Panc1 (cell line): ENCODE data around the gene SHISAL1. TPM values are rescaled to one million over a fixed set of nuclear protein-coding genes. Genes with fewer than 3 reads are reported as not detected.

Experiments used
- ATAC-seq: fragments of 200-7000 bp; cut with Tn5 transposase; 2 replicates; pipeline ENCODE4 v1.9.1; 2020; ENCODE audit warnings: mild to moderate bottlenecking, moderate library complexity
- BruUV-seq: library from RNA; stranded (reverse); fragments of 400-500 nt; replicated peaks from 2 replicates; lab custom pipeline; 2021; lab: Mats Ljungman, UMichigan
- CTCF ChIA-PET: fragments of 300-600 bp; sonication (Branson Sonifier 250); formaldehyde crosslinking; loops from one replicate; lab custom pipeline; 2022; ENCODE audit warnings: antibody characterized with exemption; lab: Charles Lee
- POLR2A ChIA-PET: fragments of 300-600 bp; sonication (Branson Sonifier 250); formaldehyde crosslinking; loops from one replicate; lab custom pipeline; 2022; ENCODE audit warnings: antibody characterized with exemption; lab: Charles Lee
- DNase-seq: peaks from one replicate; pipeline ENCODE4 v3.0.0-alpha.2; 2010; ENCODE audit warnings: low read depth, low spot score
- H3K27ac ChIP-seq: 2 replicates; pipeline ENCODE4 v1.5.1; 2011; ENCODE audit warnings: mild to moderate bottlenecking, low read length, inconsistent platforms
- H3K27me3 ChIP-seq: fragments of 200-500 bp; sonication (Bioruptor generic); 2 replicates; pipeline ENCODE4 v1.6.0; 2014; ENCODE audit warnings: low read length, inconsistent platforms; ENCODE audit not compliant: control insufficient read depth, insufficient read depth
- H3K36me3 ChIP-seq: fragments of 200-500 bp; sonication (Bioruptor generic); 2 replicates; pipeline ENCODE4 v1.5.1; 2014; ENCODE audit warnings: inconsistent platforms, mild to moderate bottlenecking, low read length, moderate library complexity; ENCODE audit not compliant: control insufficient read depth, insufficient read depth
- H3K4me1 ChIP-seq: 2 replicates; pipeline ENCODE4 v1.5.1; 2011; ENCODE audit warnings: inconsistent platforms, mild to moderate bottlenecking, low read length, moderate library complexity; ENCODE audit not compliant: control insufficient read depth, insufficient read depth
- H3K4me3 ChIP-seq, 2 experiments: 2 replicates each; pipeline ENCODE4 v1.5.1; 2011 to 2012; ENCODE audit warnings: low read depth in 2 of 2, low read length in 2 of 2, mild to moderate bottlenecking in 2 of 2, inconsistent platforms in 1 of 2, moderate library complexity in 1 of 2
- H3K9me3 ChIP-seq: fragments of 200-500 bp; sonication (Bioruptor generic); 2 replicates; pipeline ENCODE4 v1.5.1; 2014; ENCODE audit warnings: low read depth, mild to moderate bottlenecking, inconsistent platforms, low read length, moderate library complexity; ENCODE audit not compliant: control insufficient read depth, insufficient read depth
- CTCF ChIP-seq: fragments of 450-650 bp; IDR thresholded peaks from 2 replicates; pipeline ENCODE4 v1.5.1; 2017; ENCODE audit warnings: mild to moderate bottlenecking
- POLR2AphosphoS5 ChIP-seq: IDR thresholded peaks from 2 replicates; pipeline ENCODE4 v1.6.1; 2012; ENCODE audit warnings: mild to moderate bottlenecking, low read depth, low read length, moderate library complexity
- REST ChIP-seq, 2 experiments: IDR thresholded peaks; 2 replicates each; pipeline ENCODE4 v1.6.1; 2011 to 2012; ENCODE audit warnings: low read depth in 2 of 2, control low read depth in 1 of 2, low read length in 1 of 2, mild to moderate bottlenecking in 1 of 2, moderate library complexity in 1 of 2; ENCODE audit not compliant: insufficient read depth in 1 of 2
- SIN3A ChIP-seq: IDR thresholded peaks from 2 replicates; pipeline ENCODE4 v1.6.1; 2012; ENCODE audit warnings: low read depth, mild to moderate bottlenecking, low read length, moderate library complexity, borderline replicate concordance; ENCODE audit not compliant: insufficient read depth
- TCF7L2 ChIP-seq: IDR thresholded peaks from 2 replicates; pipeline ENCODE4 v1.6.1; 2011; ENCODE audit warnings: mild to moderate bottlenecking, low read depth, low read length, inconsistent platforms
- in situ Hi-C: cut with HindIII; loops from 2 replicates; pipeline ENCODE4 v1.10.0; 2016; ENCODE audit warnings: low sequenced_read_pairs, low pct_unique_long_range_greater_than_20kb
- intact Hi-C: fragments of 100-400 bp; cut with micrococcal nuclease; formaldehyde crosslinking; loops from one replicate; pipeline ENCODE4 v1.10.0; 2022; ENCODE audit not compliant: unreplicated experiment
- total RNA-seq: library from RNA; stranded (reverse); gene quantifications from one replicate; pipeline ENCODE4 v1.2.1, GENCODE V29; 2021; ENCODE audit not compliant: unreplicated experiment

SHISAL1 gene
- total RNA-seq, 1 experiment from 2014 or later = 1.2 TPM

GRCh38 chr22:44277386-44278135 lies 35.2 kb downstream of the SHISAL1 start:
- Histone ChIP-seq H3K9me3 (no peaks in the 10 kb centered on the region), H3K27me3 (no peaks in the 10 kb centered on the region), H3K36me3 (no peaks in the 10 kb centered on the region), H3K4me1 (no peaks in the 10 kb centered on the region), H3K27ac (no peak overlapping the region), H3K4me3 (no peak overlapping the region)
- CTCF ChIA-PET = no interaction called here
- TF ChIP-seq POLR2AphosphoS5 (no peak), SIN3A (no peak)
- intact Hi-C loops (no loop called here), in situ Hi-C loops (no loop called here)
- ATAC-seq = no peak
- POLR2A ChIA-PET = no interaction called here
- no peak for DNase-seq
- BruUV-seq = no TSS peak

GRCh38 chr22:44276706-44277356 lies 35.9 kb downstream of the SHISAL1 start:
- no peak for TF ChIP-seq REST (IDR thresholded peaks at IDR 0.05; ENCODE audit: insufficient read depth in 1 of 2, low read depth in 2 of 2, low read length in 1 of 2)
- no peak for TF ChIP-seq CTCF
- no peak for TF ChIP-seq TCF7L2
- no peak for TF ChIP-seq POLR2AphosphoS5
- no peak for TF ChIP-seq SIN3A
- no peak for ATAC-seq

DNA sequence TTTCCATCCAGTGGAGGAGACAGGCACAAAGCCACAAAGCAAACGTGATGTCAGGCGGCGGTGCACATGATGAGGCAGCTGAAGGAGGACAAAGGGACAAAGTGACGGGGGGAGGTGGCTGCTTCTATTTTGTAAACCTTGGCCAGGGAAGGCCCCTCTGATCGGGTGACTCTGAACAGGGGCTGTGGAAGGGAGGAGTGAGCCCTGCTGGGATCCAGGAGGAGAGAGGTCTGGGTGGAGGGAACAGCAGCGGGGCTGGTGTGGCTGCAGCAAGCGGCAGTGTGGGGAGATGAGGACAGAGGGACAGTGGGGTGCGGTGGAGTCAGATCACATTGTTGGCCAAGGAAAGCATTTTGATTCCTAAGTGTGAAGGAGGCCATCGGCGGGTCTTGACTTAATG lies 36.7 kb downstream of the SHISAL1 start:
- no peak for ATAC-seq
- Histone ChIP-seq H3K9me3 (no peaks in the 10 kb centered on the region), H3K4me3 (no peak overlapping the region), H3K27ac (no peak overlapping the region), H3K27me3 (no peaks in the 10 kb centered on the region), H3K36me3 (no peaks in the 10 kb centered on the region), H3K4me1 (no peaks in the 10 kb centered on the region)
- DNase-seq = no peak
- BruUV-seq = no TSS peak
- ChIA-PET CTCF (no interaction called here), POLR2A (no interaction called here)
- no peak for TF ChIP-seq TCF7L2
- TF ChIP-seq REST (IDR thresholded peaks at IDR 0.05; ENCODE audit: insufficient read depth in 1 of 2, low read depth in 2 of 2, low read length in 1 of 2) = no peak
- no peak for TF ChIP-seq POLR2AphosphoS5
- no peak for TF ChIP-seq SIN3A
- no peak for TF ChIP-seq CTCF
- intact Hi-C loops = no loop called here
- in situ Hi-C loops = no loop called here

More at GRCh38 chr22:44276706-44277356, 35.9 kb downstream of the SHISAL1 start:
- ChIA-PET POLR2A (no interaction called here), CTCF (no interaction called here)
- no peaks in the 10 kb centered on the region for H3K36me3 ChIP-seq
- no peaks in the 10 kb centered on the region for H3K4me1 ChIP-seq
- no peak overlapping the region for H3K27ac ChIP-seq
- no peaks in the 10 kb centered on the region for H3K27me3 ChIP-seq
- H3K9me3 ChIP-seq = no peaks in the 10 kb centered on the region
- no TSS peak for BruUV-seq
- no peak overlapping the region for H3K4me3 ChIP-seq
- in situ Hi-C loops (no loop called here), intact Hi-C loops (no loop called here)
- no peak for DNase-seq
